Stimulated activated CD4-positive, alpha-beta T cell treated with anti-CD3 and anti-CD28 coated beads, Interleukin-1b, Interleukin-23, amount 100 ng/mL, for 4 hours (primary cell): ENCODE data around the gene ABCC2.
"Not testable (repeated sequence)": the region's sequence is repeated elsewhere in the genome, so short reads cannot be mapped to it uniquely, and the experiment has no call there.

Experiments
- DNase-seq, 2 donors: peaks; one replicate each; pipeline ENCODE4 v3.0.0-alpha.2; 2020; ENCODE audit warnings: low read depth in 2 of 2

The ABCC2 gene

GRCh38 chr10:99808270-99808669 lies 25.8 kb downstream of the ABCC2 start:
- no peak for DNase-seq

- DNase-seq = no peak
These were observed 27.0 kb downstream of the ABCC2 start for GRCh38 chr10:99809481-99809880.

GRCh38 chr10:99809931-99810615 lies 27.6 kb downstream of the ABCC2 start:
- DNase-seq = no peak

- no peak for DNase-seq
These were observed 29.7 kb downstream of the ABCC2 start for GRCh38 chr10:99812177-99812576.

- no peak for DNase-seq
These were observed 31.7 kb downstream of the ABCC2 start for GRCh38 chr10:99814143-99814542.

- DNase-seq = no peak
These were observed 33.2 kb downstream of the ABCC2 start for GRCh38 chr10:99815621-99816020.

GRCh38 chr10:99827936-99828335 lies 45.5 kb downstream of the ABCC2 start:
- no peak for DNase-seq

- DNase-seq = no peak
These were observed 46.0 kb downstream of the ABCC2 start for GRCh38 chr10:99828464-99828863.

GRCh38 chr10:99832439-99832838 lies 50.0 kb downstream of the ABCC2 start:
- no peak for DNase-seq

GRCh38 chr10:99834410-99834809 lies 52.0 kb downstream of the ABCC2 start:
- DNase-seq = no peak

GRCh38 chr10:99835947-99836346 lies 53.5 kb downstream of the ABCC2 start:
- no peak for DNase-seq

GRCh38 chr10:99836711-99837110 lies 54.3 kb downstream of the ABCC2 start:
- no peak for DNase-seq

GRCh38 chr10:99840859-99841258 lies 58.4 kb downstream of the ABCC2 start:
- DNase-seq = not testable (repeated sequence)

GRCh38 chr10:99841746-99842145 lies 59.3 kb downstream of the ABCC2 start:
- no peak for DNase-seq

- DNase-seq = no peak
These were observed 60.9 kb downstream of the ABCC2 start for GRCh38 chr10:99843310-99843709.

GRCh38 chr10:99844433-99844955 lies 62.1 kb downstream of the ABCC2 start:
- no peak for DNase-seq

GRCh38 chr10:99845837-99846382 lies 63.5 kb downstream of the ABCC2 start:
- DNase-seq = peak; percentile 30 to 60

- DNase-seq = no peak
These were observed 66.6 kb downstream of the ABCC2 start for GRCh38 chr10:99849057-99849456.

GRCh38 chr10:99849536-99849935 lies 67.1 kb downstream of the ABCC2 start:
- DNase-seq = no peak

GRCh38 chr10:99850021-99850766 lies 67.8 kb downstream of the ABCC2 start:
- no peak for DNase-seq

- DNase-seq = no peak
These were observed 68.4 kb downstream of the ABCC2 start for GRCh38 chr10:99850767-99851340.

GRCh38 chr10:99851825-99852224 lies 69.4 kb downstream of the ABCC2 start:
- no peak for DNase-seq
